Vagina (tissue), 2 donors: Measurements from ENCODE around the gene PLEKHG4B.

ENCODE experiments used
- POLR2AphosphoS5 ChIP-seq, 2 donors: sonication (generic); formaldehyde crosslinking; IDR thresholded peaks; one replicate each; pipeline ENCODE4 v1.9.0; 2017; ENCODE audit warnings: antibody characterized with exemption in 2 of 2, mild to moderate bottlenecking in 2 of 2, low read depth in 1 of 2; ENCODE audit not compliant: insufficient read depth in 1 of 2
- TF ChIP-seq, protein P1 (sequence below), 3 experiments: fragments of 450-650 bp in 2 of 3; fragments of 200-600 bp in 1 of 3; sonication (generic) in 1 of 3; IDR thresholded peaks; one replicate each; pipeline ENCODE4 v1.5.1; 2017 to 2019; ENCODE audit warnings: antibody characterized with exemption in 3 of 3, mild to moderate bottlenecking in 2 of 3, moderate library complexity in 2 of 3

DNA sequence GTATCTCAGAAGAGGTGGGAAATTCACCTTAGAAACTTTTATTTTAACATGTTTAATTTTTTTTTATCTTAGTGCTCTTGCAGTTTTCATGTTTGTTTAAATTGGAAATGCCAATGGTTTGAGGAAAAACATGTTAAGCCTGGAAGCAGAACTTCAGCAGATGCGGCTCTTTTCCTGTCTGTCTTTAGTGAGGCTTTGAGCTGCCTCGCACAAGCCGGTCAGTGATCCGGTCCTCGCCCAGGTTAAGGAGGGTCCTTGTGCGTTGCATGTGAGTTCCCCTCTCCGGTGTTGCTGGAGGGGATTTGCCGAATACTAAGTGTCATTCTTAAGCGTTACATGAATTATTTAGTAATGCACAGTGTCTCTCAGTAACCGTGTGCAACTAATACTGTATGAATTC, 9.4 kb upstream of the PLEKHG4B start:
- TF ChIP-seq POLR2AphosphoS5 (IDR thresholded peaks at IDR 0.05; ENCODE audit: insufficient read depth in 1 of 2, low read depth in 1 of 2), result no peak
- TF ChIP-seq, protein P1, sequence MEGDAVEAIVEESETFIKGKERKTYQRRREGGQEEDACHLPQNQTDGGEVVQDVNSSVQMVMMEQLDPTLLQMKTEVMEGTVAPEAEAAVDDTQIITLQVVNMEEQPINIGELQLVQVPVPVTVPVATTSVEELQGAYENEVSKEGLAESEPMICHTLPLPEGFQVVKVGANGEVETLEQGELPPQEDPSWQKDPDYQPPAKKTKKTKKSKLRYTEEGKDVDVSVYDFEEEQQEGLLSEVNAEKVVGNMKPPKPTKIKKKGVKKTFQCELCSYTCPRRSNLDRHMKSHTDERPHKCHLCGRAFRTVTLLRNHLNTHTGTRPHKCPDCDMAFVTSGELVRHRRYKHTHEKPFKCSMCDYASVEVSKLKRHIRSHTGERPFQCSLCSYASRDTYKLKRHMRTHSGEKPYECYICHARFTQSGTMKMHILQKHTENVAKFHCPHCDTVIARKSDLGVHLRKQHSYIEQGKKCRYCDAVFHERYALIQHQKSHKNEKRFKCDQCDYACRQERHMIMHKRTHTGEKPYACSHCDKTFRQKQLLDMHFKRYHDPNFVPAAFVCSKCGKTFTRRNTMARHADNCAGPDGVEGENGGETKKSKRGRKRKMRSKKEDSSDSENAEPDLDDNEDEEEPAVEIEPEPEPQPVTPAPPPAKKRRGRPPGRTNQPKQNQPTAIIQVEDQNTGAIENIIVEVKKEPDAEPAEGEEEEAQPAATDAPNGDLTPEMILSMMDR (IDR thresholded peaks at IDR 0.05), result no peak
